ENCODE data around the gene SNX9.
"Not testable (repeated sequence)": the region's sequence is repeated elsewhere in the genome, so short reads cannot be mapped to it uniquely, and the experiment has no call there.

The SNX9 gene

GRCh38 chr6:157928428-157928827 lies 105.4 kb downstream of the SNX9 start:
- no peak for DNase-seq

- no peak for DNase-seq
Observed at GRCh38 chr6:157929076-157929475, 106.0 kb downstream of the SNX9 start.

- no peak for DNase-seq
Observed at GRCh38 chr6:157929765-157930319, 106.8 kb downstream of the SNX9 start.

- no peak for DNase-seq
Observed at GRCh38 chr6:157935786-157936185, 112.7 kb downstream of the SNX9 start.

- no peak for DNase-seq
Observed at GRCh38 chr6:157937318-157937717, 114.3 kb downstream of the SNX9 start.

- no peak for DNase-seq
Observed at GRCh38 chr6:157937916-157938315, 114.9 kb downstream of the SNX9 start.

GRCh38 chr6:157940375-157941036 lies 117.5 kb downstream of the SNX9 start:
- not testable (repeated sequence) for DNase-seq

GRCh38 chr6:157941101-157941863 lies 118.2 kb downstream of the SNX9 start:
- no peak for DNase-seq

GRCh38 chr6:157942351-157942750 lies 119.3 kb downstream of the SNX9 start:
- DNase-seq = no peak

GRCh38 chr6:157943249-157943963 lies 120.4 kb downstream of the SNX9 start:
- no peak for DNase-seq

GRCh38 chr6:157943964-157944283 lies 120.9 kb downstream of the SNX9 start:
- no peak for DNase-seq

- DNase-seq = no peak
Observed at GRCh38 chr6:157944983-157945931, 122.2 kb downstream of the SNX9 start.

GRCh38 chr6:157946053-157946617 lies 123.1 kb downstream of the SNX9 start:
- DNase-seq = no peak

GRCh38 chr6:157946865-157947532 lies 124.0 kb downstream of the SNX9 start:
- peak; percentile 34 for DNase-seq

GRCh38 chr6:157950899-157951298 lies 127.9 kb downstream of the SNX9 start:
- DNase-seq = not testable (repeated sequence)

GRCh38 chr6:157951828-157952227 lies 128.8 kb downstream of the SNX9 start:
- no peak for DNase-seq

GRCh38 chr6:157952861-157953351 lies 129.9 kb downstream of the SNX9 start:
- peak; percentile 12 for DNase-seq

- DNase-seq = no peak
Observed at GRCh38 chr6:157953580-157954091, 130.6 kb downstream of the SNX9 start.

- peak; percentile 13 for DNase-seq
Observed at GRCh38 chr6:157954150-157955117, 131.4 kb downstream of the SNX9 start.

- no peak for DNase-seq
Observed at GRCh38 chr6:157955675-157956074, 132.6 kb downstream of the SNX9 start.

Data from fibroblast of skin of scalp (primary cell).